ENCODE results near the gene AZIN2.
A peak's percentile ranks its signal among the peaks of the same experiment; 100 is the strongest.
"Not testable (repeated sequence)": the region's sequence is repeated elsewhere in the genome, so short reads cannot be mapped to it uniquely, and the experiment has no call there.

The AZIN2 gene

GRCh38 chr1:33080885-33081553 lies at the start of gene AZIN2:
Gene AZIN2 (plus strand): TSS chr1:33081153. CDS start chr1:33082250, 1,097 bp downstream.
- DNase-seq, result peak; percentile 96

- DNase-seq, result no peak
Observed at GRCh38 chr1:33031506-33031905, 49.4 kb upstream of the AZIN2 start.

DNA sequence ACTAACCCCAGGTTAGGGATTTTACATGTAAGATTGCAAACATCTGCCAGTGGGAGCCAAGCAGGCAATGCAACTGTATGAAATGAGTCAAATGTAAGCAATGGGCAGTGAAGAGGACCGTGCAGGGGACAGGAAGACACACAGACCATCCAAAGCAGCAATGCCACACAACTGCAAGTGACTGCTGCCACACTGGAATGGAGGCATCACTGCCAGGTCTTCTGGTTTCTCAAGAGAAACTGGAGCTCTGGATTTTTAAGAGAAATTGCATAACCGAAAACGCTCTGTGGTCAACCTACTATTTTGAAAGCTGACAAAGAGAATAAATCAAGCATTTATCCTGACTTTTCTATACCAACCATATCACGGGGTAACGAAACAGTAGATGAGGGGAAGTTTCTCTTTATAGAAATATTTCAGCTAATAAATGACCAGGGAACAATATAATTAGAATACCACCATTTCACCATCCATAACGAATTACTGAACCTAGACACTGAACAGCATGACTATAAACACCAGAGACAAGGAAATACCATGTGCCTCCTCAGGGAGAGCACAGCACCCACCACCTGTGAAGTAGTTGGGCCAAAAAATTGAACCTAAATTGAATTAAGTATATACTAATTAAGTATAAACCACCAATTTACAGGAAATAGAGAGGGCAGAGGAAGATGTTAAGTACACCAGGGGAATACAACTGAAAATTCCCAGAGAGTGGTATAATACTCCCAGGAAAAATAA lies 48.7 kb upstream of the AZIN2 start:
- DNase-seq, result no peak

DNA sequence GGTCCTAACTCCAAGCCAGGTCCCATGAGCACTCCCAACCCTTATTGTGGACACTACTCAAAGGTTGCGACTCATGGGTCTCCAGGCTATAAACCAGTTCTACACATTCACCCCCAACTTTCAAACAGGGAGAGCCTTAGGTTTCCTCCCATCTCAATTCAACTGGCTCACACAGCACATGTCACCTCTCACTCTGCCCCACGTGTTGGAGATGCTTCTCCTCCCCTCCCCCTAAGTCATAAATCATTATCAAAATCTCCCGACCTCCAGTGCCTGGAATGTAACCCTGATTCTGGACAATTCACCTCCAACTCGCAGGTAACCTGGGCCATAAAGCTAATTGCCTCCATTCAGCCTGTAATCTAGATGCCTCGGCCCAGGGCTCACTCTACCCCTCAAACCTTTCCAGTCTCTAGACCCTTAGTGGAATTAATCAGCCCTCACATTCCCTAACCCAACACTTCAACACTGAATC lies 44.9 kb upstream of the AZIN2 start:
- DNase-seq, result no peak

DNA sequence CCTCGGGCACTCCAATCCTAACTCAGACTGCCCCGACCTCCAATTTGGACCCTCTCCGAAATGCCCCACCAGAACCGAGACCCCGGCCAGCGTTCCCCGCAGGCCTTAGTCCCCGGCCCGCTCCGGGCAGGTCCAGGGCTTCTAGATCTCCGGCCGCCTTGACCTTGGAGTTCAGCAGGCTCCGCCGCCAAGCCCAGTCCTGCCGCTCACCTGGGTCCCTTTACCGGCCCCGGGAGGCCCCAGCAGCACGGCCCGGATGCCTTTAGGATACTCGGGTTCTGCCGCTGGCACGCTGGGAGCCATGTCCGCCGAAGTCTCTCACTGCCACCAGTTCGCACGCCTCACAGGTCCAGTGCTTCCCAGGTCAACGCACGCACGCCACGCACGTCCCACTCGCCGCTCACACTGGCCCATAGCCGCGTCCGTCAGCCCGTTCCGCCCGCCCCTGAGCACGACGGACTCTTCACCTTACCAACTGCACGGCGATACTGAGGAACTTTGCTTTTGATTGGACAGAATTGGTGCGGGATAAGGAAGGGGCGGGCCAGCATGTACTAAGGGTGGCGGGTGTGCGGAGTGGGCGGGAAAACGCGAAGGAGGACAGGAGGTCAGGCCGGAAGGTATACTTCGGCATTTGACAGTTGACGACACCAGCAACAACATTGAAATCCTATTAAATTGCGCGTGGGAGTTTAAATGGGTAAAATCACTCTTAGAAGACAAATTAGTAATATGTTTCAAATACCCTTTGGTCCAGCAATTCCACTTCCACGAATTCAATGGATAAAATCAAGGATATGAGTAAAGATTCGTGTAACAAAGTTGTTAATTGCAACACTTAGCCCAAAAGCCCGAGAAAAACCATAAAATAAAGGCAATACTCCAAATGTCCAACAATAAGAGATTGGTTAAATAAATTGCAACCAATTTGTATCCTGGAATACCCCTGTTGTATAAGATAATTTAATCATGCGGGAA lies 44.1 kb upstream of the AZIN2 start, which contains the start of gene AK2:
TSS of gene AK2 (minus strand) at position 358 of the 978 bp plus-strand sequence. CDS start at position 303, 55 bp downstream.
- peak; percentile 93 for DNase-seq

DNA sequence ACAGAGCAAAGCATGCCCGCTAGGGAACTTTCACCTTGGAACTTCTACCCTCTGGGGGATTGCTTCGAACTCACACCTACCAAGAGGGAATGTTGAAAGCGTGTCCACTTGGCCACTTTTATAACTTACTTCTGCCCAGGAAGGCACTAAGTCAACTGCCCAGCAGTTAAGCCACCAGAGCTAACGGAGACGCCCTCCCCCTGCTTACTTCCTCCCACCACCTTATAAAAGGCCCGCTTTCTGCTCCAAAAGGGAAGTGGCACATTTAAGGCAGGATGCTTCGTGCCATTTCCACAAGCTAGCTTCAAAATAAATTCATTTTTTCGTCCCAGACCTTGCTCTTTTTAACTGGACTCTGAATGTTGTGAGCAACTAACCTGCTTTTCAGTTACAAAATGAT lies 41.1 kb upstream of the AZIN2 start:
- peak; percentile 48 for DNase-seq

DNA sequence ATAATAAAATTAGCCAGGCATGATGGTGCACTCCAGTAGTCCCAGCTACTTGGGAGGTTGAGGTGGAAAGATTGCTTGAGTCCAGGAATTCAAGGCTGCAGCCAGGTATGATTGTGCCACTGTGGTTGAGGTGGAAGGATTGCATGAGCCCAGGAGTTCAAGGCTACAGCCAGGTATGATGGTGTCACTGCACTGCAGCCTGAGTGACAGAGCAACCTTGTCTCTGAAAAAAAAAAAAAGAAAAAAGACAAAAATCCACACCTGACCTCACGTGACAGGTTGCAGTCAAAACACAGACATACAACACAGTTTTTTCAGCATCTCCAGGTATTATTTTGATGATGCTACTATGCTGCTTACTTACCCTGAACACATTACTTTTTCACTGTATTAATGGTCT lies 39.9 kb upstream of the AZIN2 start:
- DNase-seq, result no peak

DNA sequence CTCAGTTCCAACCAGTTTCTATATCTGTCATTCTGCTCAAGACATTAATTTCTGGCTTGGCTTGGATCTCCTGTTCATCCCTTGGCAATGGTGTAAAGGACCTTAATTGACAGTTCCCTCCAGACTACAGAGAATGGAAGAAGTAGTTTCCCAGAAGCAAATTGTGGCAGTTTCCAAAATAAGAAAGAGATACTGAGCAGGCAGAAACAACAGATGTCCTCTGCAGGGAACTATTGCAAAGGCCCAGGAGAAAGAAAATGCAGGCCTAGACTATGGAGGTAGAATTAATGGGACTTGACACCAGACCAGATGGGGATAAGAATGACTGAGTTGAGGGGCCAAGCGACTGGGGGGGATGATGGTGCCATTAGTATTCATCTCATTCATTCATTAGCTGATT lies 38.1 kb upstream of the AZIN2 start:
- DNase-seq, result no peak

DNA sequence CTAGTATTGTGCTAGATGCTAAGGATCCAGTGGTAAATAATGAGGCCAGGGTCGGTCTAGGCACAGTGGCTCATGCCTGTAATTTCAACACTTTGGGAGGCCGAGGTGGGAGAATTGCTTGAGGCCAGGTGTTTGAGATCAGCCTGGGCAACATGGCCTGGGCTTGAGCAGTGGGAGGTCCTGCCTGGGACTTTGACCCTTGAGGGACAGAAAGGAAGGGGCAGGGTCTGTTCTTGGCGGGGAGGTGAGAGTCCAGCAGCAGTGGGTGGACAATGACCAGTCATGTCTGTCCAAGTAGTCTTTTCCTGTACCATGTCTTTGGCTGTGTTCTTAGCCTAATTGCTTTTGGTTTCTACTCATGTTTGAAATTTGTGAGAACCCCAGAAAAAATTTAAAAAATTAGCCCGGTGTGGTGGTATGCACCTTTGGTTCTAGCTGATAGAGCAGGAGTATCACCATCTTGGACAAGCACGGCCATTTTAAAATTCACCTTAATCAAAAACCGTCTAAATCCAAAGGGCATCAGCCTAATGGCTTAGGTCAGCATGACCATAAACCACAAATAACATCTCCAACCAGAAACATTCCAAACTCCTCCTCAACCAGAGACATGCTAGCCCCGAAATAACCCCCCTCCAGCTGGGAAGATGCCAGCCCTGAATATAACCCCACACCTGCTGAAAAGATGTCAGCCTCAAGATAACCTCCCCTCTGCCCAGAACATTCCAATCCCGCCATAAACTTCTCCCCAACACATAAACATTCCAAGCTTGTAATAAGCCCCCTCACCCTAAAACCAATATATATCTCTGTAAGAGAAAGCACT lies 37.5 kb upstream of the AZIN2 start:
- no peak for DNase-seq

DNA sequence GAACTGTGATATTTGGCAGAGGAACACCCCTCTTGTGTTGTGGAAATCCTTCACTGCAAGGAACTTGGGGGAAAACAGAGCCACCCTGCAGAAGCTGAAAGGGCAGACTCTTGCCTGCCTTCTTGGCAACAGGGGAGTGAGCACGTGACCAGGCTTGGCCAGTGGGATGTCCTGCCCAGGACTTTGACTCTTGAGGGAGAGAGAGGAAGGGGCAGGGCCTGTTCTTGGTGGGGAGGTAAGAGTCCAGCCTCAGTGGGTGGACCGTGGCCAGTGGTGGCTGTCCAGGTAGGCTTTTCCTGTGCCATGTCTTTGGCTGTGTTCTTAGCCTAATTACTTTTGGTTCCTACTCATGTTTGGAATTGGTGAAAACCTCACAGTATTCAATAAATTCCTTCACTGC lies 35.7 kb upstream of the AZIN2 start:
- DNase-seq, result no peak

DNA sequence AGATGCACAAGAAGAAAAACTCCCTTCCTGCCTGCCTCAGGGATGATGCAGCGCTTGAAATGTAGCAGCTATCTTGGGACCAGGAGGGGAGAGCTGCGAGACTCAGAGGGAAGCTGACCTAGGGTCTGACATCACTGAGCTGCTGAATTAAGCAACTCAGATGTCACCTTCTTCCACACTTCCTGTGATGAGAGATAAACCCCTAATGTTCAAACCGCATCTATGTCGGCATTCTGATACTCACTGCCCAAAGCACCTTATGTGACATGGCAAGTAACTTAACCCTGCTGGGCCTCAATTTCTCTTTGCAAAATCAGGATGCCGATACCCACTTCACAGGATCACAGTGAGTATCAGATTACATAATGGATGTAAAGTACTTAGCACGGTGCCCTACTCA lies 35.1 kb upstream of the AZIN2 start:
- peak; percentile 57 for DNase-seq

DNA sequence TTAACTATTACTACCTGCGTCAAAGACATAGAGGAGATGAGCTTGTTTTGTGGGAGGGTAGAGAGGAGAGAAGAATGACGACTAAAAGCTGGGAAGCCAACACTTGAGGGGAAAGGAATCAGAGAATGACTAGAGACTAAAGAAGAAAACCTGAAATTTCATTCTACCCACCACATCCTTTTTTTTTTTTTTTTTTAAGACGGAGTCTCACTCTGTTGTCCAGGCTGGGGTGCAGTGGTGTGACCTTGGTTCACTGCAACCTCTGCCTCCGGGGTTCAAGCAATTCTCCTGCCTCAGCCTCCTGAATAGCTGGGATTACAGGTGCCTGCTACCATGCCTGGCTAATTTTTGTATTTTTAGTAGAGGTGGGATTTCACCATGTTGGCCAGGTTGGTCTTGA lies 34.7 kb upstream of the AZIN2 start:
- DNase-seq, result not testable (repeated sequence)

DNA sequence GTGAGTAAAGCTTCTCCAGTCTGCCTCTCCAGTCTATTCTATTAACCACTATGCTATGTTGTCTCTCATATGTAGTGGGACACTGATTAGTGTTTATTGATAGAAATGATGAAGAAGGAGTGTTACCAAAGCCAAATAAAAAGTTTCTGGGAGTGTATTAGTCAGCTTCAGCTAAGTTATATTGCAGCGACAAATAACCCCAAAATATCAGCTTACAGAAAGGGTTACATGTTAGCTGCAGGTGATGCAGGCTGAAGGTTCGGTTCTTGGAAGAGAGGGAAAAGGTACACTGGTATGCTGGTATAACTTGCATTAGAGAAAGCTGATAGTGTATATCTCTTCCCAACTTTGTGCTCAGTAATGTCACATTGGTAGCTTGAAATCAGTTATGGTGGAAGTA lies 33.7 kb upstream of the AZIN2 start:
- no peak for DNase-seq

- DNase-seq, result no peak
Observed at GRCh38 chr1:33047839-33048305, 33.1 kb upstream of the AZIN2 start.

GRCh38 chr1:33048426-33048825 lies 32.5 kb upstream of the AZIN2 start:
- no peak for DNase-seq

DNA sequence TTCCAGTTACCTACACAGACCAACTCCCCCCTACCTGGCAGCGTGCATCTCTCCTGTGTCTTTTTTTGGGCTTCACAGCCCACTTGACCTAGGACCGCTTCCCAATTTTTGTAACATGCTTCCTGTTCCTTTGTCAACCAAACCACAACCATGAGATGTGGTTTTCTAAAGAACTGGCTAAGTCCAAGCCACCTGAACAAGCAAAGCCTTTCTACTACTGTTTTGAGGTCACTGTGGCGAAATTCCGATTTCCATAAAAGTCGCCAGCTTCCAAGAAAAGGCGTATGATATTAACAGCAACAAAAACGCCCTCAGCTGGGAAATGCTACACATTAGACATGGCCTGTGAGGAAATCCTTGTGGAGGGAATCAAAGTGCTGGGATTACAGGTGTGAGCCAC lies 31.6 kb upstream of the AZIN2 start:
- DNase-seq, result no peak

DNA sequence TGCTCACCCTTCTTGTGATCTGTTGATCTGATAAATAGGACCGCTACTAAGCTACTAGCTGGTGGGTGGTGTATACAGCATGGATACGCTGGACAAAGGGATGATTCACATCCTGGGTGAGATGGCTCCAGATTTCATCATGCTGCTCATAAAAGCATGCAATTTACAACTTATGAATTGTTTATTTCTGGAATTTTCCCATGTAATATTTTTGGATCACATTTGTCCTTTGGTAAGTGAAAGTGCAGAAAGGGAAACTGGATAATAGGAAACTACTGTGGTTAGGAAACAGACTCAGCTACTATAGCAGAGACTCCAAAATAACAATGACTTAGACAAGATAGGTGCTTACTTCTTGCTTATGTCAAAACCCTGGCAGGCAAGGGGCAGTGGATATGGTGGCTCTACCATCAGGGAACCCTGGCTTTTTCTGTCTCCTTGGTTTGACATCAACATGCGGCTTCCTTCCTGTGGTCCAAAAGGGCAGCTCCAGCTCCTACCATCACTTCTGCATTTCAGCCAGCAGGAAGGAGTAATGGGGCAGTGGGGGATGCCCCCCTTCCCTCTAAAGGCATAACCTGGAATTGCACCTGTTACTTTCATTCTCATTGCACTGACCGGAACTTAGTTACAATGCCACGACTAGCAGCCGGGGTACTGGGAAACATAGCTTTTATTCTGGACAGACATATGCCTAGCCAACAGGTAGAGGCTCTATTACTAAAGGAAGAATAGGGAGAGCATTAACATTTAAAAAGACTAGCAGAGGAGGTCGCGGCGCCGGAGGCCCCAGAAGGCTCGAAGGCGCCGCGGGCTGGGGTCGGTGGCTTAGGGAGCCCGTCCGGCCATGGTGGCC lies 30.5 kb upstream of the AZIN2 start:
- peak; percentile 41 for DNase-seq

DNA sequence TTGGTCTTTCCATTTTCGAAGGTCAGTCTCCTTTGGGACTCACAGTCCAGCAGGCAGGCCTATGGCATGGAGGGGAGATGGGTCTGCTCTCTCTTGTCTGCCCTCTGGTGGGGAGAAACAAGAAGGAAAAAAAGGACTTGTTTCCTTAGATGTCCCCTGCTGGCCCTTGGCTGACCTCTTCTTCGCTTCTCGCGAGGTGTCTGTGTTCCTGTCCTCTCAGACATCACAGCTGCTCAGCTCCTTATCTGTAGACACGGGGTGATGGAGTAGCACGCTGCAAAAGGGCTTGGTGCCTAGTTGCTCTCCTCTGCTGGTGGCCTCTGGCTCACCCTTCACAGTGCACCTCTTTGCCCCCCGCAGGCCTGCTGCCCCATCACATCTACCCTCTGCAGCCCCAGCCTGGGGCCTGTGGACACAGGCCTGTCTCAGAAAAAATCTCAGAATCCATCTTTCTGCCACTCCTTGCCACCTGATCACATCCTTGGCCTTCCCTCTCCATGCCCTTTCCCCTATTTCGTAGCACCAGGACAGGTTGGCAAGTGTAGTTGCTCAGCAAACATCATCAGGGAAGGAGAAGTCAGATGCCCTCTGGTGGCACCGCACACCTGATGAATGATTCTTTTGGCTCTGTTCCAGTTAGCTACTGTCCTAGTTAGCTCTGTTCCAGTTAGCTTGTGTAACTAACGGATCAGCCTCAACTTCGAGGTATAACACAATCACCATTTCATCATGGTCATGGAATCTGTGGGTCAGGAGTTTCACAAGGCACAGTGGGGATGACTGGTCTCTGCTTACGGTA lies 25.5 kb upstream of the AZIN2 start:
- DNase-seq, result peak; percentile 45

- DNase-seq, result no peak
Observed at GRCh38 chr1:33056426-33056825, 24.5 kb upstream of the AZIN2 start.

- DNase-seq, result no peak
Observed at GRCh38 chr1:33057095-33057494, 23.9 kb upstream of the AZIN2 start.

Measured in CD4-positive, alpha-beta T cell treated with Interleukin-15 for 1 hour (primary cell).